GM19438 (cell line): ENCODE results near the gene SH3D19.
A peak's percentile ranks its signal among the peaks of the same experiment; 100 is the strongest.
"Not testable (repeated sequence)": the region's sequence is repeated elsewhere in the genome, so short reads cannot be mapped to it uniquely, and the experiment has no call there.

Experiments
- ATAC-seq: cut with Tn5 transposase; IDR thresholded peaks from one replicate; pipeline ENCODE4 v1.9.1; 2021; ENCODE audit warnings: low read depth; ENCODE audit not compliant: unreplicated experiment

SH3D19 gene

DNA sequence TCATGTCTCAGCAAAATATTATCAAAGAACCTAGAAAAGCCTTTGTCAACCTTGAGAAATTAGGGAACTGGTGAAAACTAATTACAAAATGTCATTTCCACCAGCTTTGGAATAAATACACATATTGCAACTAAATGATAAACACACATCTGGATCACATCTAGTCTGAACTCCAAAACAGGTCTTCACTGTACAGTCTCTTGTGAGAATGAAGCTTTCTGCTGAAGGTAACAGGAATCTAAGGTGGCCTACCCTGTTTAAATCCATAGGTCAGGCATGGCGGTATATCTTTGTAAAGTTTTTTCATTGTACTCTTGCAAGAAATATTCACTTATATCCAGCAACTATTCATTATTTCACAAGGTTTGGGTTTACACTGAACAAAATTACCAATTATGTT, 1.7 kb downstream of the SH3D19 start:
- no peak for ATAC-seq

DNA sequence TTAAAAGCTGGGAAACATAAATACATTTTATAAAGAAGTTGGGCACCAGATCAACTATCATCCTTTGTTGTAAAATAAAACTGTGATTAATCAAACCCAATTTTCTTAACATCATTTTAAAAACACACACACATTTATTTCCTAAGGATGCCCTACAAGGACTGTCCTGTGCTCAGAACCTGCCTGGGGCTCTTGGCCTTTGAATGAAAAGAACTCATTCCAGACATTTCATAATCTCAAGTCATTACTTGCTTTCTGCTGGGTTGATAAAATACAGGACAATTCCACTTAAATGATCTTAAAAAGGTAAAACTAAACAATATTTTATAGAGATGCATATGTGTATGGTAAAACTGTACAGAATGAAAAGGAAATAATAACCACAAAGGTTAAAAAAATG, 2.8 kb downstream of the SH3D19 start:
- no peak for ATAC-seq

DNA sequence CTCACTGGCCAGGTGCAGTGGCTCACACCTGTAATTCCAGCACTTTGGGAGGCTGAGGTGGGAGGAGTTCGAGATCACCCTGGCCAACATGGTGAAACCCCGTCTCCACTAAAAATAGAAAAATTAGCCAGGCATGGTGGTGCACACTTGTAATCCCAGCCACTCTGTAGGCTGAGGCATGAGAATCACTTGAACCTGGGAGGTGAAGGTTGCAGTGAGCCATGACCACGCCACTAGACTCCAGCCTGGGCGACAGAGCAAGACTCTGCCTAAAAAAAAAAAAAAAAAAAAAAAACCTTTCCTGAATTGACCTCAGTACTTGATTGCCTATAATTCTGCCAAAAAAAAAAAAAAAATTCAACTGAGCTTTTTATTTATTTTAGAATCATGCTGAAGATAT, 3.2 kb downstream of the SH3D19 start:
- not testable (repeated sequence) for ATAC-seq

DNA sequence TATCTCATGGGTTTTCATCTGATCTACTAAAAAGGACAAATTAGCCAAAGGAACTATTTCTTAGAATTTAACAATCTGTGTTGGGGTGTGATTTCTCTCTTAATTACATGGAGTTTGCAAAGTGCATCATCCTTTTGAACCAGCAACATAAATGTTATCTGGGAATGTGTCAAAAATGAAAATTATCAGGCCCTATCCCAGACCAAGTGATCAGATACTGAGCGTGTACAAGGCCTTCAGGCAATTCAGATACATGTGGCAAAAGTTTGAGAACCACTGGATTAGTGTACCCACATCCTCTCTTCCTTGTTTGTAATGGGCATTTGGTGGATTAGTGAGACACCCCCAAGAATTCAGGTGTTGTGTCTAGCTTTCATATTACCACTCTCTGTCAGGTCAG, 3.8 kb downstream of the SH3D19 start:
- no peak for ATAC-seq

DNA sequence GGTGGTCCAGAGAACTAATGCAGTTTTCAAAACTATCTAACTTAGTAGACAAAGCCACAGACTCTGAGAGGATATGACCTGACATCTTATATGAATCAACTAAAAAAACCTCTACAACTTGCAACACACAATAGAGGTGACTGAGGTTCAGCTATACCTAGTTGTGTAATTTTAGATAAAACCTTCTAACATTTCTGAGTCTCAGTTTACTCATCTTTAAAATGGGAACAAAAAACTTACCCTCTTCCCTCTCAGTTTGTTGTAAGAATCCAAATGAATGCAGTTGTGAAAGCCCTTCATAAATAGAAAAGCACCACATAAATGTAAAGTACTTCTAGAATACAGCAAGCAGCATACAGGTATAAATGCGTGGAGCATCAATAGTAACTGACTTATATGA, 5.9 kb downstream of the SH3D19 start:
- ATAC-seq, result no peak

DNA sequence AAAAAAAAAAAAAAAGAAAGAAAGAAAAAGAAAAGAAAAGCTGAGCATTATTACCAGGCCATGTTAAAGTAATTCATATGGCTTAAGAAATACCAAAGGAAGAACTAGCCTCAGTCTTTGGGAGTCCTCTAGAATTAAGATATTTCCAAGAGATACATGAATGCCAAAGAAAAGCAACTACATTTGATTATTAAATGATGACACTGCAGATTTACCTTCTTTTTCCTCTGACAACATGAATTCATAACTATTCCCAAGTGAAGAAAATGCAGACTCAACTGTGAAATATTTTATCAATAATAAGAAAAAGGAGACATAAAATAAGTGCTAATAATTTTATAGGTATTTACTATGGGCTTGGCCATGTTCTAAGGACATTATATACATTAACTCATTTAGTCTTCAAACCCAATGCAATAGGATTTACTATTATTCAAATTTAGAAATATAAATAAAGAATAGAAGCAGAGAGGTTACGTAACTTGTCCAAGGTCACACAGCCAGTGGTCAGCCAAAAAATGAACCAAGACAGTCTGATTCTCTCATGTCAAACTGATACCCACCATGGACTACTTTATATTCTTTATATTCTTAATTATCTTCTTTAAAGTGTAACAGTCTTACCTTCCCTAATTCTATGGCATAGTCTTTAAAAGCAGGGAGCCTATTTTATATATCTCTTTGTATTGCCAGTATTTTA, 6.9 kb downstream of the SH3D19 start:
- ATAC-seq, result no peak

DNA sequence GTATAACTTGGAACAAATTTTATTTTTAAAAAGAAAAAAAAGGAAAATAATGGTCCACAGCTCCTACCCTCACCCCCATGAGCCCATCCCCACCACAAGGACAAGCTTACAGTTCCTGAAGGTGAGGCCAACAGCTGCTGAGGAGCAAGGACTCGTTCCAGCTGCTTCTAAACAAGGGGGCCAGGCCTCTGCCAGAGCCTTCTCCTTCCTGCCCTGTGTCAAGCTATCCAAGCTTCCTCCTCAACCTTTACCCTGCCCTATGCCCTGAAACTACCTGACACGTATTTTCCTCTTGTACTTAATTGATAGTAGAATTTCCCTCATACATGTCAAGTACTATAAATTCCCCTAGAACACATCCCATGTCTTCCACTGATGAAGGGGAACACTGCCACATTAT, 8.8 kb downstream of the SH3D19 start:
- ATAC-seq, result no peak

DNA sequence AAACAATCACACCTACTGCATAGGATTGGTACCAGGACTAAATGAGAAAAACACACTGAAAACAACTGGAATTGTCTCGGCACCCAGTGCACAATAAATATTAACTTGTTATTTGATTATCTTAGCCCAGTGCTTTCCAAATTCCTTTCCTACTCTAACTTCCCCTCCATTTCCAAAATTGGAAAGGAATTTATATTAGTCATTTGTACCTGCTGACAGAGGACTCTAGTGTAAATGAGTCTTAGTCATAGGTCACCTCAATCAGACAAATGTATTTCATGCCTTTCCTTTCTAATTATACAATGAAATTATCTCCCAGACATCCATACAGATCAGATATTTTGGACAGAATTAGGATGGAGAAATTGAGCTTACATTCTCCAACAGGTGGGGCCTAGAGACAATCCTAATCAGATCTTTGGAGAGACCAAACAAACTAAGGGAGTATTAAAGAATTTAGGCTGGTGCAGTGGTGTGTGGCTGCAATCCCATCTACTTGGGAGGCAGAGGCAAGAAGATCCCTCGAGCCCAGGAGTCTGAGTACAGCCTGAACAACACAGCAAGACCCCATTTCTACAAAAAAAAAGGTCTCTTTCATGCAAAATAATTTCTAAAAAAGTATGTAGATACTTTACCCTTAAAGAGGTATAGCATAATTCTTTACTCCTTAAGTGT, 10.1 kb downstream of the SH3D19 start:
- ATAC-seq, result no peak

DNA sequence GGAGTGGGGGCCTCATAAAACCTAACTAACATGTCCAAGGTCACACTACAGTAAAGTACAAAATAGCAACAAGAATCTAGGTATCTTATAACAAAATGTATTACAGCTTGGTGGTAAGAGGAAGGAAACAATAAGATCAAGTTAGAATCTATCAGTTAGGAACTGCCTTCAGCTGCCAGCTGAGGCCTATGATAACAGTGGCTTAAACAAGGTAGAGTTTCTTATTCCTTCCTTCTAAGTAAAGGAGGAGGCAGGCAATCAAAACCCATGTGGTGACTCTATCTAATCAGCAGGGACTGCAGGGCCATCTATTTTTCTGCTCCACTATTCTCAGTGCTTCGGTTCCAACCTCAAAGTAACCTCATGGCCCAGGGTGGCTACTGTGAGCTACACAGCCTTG, 10.9 kb downstream of the SH3D19 start:
- no peak for ATAC-seq

DNA sequence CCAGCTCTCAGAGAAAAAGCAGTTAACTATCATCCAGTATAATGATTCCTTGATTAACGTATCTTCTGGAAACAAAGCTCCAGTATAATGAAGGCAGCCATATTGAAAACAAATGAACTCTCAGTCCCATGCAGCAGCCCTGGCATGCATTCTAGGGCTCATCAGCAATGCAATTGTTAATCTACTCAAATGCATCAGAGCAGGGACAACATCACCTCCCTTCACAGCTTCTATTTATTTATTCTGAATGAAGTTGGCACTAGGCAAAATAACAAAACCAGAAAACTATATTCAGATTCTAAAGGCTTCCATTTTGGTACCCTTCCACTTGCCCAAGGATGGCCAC, 11.4 kb downstream of the SH3D19 start:
- ATAC-seq, result no peak

DNA sequence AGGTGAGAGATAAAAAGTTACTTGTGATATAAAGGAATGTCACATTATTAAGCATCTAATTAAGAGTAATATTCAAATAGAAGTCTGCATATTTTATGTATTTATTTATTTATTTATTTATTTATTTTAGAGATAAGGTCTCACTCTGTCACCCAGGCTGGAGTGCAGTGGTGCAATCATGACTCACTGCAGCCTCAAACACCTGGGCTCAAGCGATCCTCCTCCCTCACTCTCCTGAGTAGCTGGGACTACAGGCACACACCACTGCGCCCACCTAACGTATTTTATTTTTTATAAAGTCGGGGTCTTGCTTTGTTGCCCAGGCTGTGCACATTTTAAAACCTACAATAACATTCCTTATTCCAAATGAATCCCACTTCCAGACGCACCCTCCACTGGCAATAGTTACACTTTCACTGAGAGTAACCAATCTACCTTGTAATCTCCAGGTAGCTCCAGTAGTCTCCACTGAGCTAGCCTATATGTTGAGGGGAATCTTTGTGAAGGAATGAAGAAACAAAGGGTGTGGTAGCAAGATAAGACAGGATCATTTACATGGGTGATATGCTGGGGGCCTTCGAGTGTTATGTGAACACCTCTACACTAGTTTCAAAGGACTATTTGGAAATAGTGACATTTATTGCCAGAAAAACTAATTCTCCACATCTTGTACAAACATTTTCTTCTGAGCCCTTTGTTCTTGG, 11.9 kb downstream of the SH3D19 start:
- no peak for ATAC-seq

DNA sequence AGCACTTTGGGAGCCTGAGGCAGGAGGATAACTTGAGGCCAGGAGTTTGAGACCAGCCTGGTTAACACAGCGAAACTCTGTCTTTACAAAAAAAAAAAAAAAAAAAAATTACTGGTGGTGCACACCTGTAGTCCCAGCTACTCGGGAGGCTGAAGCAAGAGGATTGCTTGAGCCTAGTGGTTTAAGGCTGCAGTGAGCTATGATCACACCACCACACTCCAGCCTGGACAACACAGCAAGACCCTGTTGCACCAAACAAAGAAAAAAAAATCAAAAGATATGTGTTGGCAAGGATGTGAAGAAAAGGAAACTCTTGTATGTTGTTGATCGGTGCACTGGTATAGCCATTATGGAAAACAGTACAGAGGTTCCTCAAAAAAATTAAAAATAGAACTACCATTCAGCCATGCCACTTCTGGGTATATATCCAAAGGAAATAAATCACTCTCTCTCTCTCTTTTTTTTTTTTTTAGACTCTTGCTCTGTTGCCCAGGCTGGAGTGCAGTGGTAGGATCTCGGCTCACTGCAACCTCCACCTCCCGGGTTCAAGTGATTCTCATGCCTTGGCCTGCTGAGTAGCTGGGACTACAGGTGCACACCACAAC, 15.2 kb downstream of the SH3D19 start:
- ATAC-seq, result no peak

DNA sequence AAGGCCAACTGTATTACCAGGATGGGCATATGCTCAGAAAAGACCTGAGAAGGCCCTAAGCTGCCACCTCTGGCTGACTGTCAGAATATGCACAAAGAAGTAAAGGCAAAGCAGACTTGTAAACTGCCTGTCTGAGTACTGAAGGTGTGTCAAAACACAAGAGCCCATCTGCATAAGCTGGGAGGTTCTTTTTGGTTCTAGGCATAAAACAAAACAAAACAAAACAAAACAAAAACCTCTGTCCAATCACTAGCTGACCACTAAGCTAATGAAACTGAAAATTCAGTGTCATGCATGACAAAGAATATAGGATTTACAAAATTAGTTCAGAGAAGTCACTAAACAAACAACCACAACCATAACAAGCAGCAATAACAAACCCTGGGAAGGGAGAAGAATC, 20.6 kb downstream of the SH3D19 start:
- peak; percentile 82 for ATAC-seq

DNA sequence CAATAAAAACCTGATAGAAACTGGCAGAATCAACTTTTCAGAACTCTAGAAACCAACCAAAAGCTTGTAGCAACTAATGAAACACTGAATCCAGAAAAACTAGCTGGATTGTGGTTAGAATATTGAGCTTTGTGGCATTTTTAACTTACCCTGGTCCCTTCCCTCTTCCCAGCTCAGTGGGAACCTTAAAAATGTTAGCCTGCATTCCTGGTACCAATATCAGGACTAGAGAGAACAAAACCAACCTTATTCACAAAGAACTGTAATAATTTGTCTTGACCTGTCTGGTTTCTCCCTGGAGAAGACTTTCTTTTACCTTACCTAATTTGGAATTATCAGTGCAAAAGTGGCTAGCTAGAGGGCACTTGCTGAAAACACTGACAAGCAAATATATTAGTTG, 21.2 kb downstream of the SH3D19 start:
- no peak for ATAC-seq

DNA sequence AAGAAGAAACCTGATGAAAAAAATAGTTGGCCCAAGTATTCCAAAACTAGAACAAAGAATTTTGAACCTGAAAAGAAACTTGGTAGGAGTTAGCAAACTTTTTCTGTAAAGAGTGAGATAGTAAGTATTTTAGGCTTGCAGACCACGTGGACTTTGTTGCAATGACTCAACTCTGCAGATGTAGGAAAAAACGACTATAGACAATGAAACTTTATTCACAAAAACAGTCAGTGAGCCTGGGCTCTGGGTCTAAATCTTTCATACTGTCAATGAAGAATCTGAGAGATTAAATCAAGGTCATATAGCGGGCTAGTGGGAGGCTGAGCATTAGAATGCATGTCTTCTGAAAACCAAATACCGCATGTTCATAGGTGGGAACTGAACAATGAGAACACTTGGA, 23.0 kb downstream of the SH3D19 start:
- ATAC-seq, result no peak

DNA sequence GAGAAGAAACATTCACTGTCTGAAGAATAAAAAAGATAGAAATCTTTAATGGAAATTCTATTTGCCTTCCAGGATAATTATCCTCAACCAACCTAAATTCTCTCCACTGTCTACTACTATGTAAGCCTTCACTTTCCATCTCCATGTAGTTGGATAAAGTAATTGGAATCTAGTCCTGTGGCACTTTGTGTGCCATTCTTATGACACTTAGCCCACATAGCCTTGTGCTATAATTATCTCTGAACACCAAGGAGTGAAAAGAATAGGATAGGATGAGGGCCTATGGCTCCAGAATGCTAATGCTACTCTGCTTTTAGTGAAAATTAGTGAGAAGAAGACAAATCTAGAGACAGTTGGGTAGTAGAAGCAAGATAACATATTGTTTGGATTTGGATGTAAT, 28.2 kb downstream of the SH3D19 start:
- ATAC-seq, result no peak

DNA sequence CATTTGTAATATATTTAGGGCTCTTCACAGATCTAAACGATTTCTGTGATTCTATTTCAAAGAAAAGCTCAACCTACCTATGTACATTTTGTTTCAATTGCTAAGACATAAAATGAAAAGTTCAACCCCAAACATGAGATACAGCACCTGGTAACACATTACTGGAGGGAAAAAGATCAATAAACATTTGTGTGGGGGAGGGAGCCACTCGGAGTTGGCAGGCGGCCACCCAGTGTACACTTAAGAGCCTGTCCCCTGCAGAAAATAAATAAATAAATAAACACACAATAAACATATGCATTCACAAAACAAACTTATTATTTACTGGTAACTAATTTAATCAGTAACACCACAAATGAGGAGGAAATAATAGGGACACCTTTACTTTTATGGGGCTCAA, 29.2 kb downstream of the SH3D19 start:
- no peak for ATAC-seq

DNA sequence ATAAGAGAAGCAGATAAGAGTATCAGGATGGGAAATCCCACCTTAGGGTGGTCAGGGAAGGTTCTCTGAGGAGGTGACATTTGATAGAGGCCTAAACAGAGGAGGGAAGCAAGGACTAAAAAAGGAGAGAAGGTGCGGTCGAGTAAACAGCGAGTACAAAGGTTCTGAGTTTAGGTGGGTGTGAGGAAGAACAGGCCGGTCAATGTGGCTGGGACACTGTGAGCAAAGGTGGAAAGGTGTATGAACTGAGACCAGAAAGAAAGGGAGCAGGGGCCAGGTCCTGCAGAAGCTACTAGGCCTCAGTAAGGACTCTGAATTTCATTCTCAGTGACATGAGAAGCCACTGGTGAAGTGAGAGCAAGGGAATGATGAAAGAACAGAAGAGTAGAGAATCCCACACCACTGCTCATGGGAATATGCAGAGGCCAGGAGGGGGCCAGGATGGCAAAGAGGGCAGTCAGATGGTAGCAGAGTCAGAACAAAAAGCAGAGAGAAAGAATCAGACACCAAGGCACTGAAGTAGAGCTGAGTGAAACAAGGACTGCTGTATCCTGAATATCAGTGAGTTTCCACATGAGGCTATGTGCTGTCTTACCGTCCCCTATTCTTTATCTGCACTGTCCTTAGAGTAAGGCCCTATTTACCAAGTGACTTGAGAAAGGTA, 30.4 kb downstream of the SH3D19 start:
- no peak for ATAC-seq

DNA sequence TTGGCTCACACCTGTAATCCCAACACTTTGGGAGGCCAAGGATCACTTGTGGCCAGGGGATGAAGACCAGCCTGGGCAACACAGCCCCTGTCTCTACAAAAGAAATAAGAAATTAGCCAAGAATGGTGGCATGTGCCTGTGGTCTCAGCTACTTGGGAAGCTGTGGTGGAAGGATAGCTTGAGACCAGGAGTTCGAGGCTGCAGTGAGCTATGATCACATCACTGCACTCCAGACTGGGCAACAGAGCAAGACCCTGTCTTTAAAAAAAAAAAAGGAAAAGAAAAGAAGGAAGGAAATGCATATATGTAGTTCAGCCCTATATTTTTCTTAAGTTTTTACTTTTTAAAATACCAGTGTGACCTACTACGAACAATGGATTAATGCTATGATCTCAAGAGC, 33.4 kb downstream of the SH3D19 start:
- ATAC-seq, result no peak

DNA sequence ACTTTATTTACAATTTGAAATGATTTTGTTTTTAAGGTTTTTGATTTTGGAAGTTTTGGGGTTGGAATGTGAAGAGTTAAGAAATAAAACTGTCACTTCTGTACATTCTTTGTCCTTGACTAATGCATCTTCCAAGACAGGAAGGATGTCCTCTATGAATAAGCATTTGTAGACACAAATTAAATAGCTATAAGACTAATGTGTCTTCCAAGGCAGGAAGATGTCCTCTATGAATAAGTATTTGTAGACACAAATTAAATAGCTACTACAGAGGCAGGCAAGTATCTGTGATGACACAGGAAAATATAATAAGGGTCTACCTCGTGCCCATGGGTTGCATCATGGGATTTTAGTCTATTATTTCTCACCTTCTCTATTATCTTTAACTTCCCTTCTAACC, 33.9 kb downstream of the SH3D19 start:
- no peak for ATAC-seq

DNA sequence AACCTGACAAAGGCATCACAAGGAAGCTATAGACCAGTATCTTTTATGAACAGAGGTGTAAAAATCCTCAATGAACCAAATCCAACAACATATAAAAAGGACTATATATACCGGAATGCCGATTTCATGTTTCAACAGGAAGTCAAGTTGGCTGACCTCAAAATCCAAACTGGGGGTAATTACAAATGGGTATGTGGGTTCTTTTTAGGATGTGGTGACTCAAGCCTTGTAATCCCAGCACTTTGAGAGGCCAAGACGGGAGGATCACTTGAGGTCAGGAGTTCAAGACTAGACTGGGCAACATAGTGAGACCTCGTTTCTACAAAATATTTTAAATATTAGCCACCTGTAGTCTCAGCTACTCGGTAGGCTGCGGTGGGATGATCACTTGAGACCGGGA, 38.0 kb downstream of the SH3D19 start:
- ATAC-seq, result no peak
